GM21423 (cell line): ENCODE results near the gene FBRSL1.
"Not testable (repeated sequence)": the region's sequence is repeated elsewhere in the genome, so short reads cannot be mapped to it uniquely, and the experiment has no call there.

ENCODE experiments used
- ATAC-seq: cut with Tn5 transposase; IDR thresholded peaks from one replicate; pipeline ENCODE4 v1.9.1; 2021; ENCODE audit warnings: mild to moderate bottlenecking, moderate library complexity; ENCODE audit not compliant: unreplicated experiment

Gene FBRSL1

GRCh38 chr12:132522592-132523380 is 32.8 kb downstream of the FBRSL1 start:
- no peak for ATAC-seq

- no peak for ATAC-seq
These were observed 33.8 kb downstream of the FBRSL1 start for GRCh38 chr12:132523576-132524331.

- no peak for ATAC-seq
These were observed 34.5 kb downstream of the FBRSL1 start for GRCh38 chr12:132524405-132524804.

GRCh38 chr12:132525011-132525832 is 35.3 kb downstream of the FBRSL1 start:
- ATAC-seq = no peak

GRCh38 chr12:132525833-132526455 is 36.0 kb downstream of the FBRSL1 start:
- no peak for ATAC-seq

GRCh38 chr12:132527186-132527882 is 37.4 kb downstream of the FBRSL1 start:
- ATAC-seq = no peak

GRCh38 chr12:132527883-132528264 is 37.9 kb downstream of the FBRSL1 start:
- ATAC-seq = no peak

- no peak for ATAC-seq
These were observed 38.7 kb downstream of the FBRSL1 start for GRCh38 chr12:132528564-132529106.

GRCh38 chr12:132529156-132529839 is 39.3 kb downstream of the FBRSL1 start:
- ATAC-seq = no peak

- no peak for ATAC-seq
These were observed 40.0 kb downstream of the FBRSL1 start for GRCh38 chr12:132529906-132530305.

GRCh38 chr12:132530447-132530846 is 40.5 kb downstream of the FBRSL1 start:
- ATAC-seq = no peak

- ATAC-seq = no peak
These were observed 40.9 kb downstream of the FBRSL1 start for GRCh38 chr12:132530851-132531250.

- ATAC-seq = not testable (repeated sequence)
These were observed 43.0 kb downstream of the FBRSL1 start for GRCh38 chr12:132532711-132533583.

- no peak for ATAC-seq
These were observed 43.6 kb downstream of the FBRSL1 start for GRCh38 chr12:132533584-132533958.

- ATAC-seq = no peak
These were observed 44.1 kb downstream of the FBRSL1 start for GRCh38 chr12:132534076-132534475.

- ATAC-seq = no peak
These were observed 45.1 kb downstream of the FBRSL1 start for GRCh38 chr12:132535019-132535418.

- no peak for ATAC-seq
These were observed 46.3 kb downstream of the FBRSL1 start for GRCh38 chr12:132536102-132536876.

- no peak for ATAC-seq
These were observed 47.1 kb downstream of the FBRSL1 start for GRCh38 chr12:132537049-132537448.
